Neural progenitor cell (in vitro differentiated cells): ENCODE results near the gene CTNNA3. TPM values are rescaled to one million over a fixed set of nuclear protein-coding genes. Genes with fewer than 3 reads are reported as not detected.

Source experiments
- DNase-seq: peaks from one replicate; pipeline ENCODE4 v3.0.0-alpha.2; 2016; ENCODE audit warnings: low spot score
- H2AFZ ChIP-seq: fragments of 200-600 bp; sonication (generic); replicated peaks from 2 replicates; pipeline ENCODE4 v1.6.1; 2016; ENCODE audit warnings: antibody characterized with exemption
- H3F3A ChIP-seq: fragments of 200-600 bp; sonication (generic); 2 replicates; pipeline ENCODE4 v1.6.1; 2016; ENCODE audit warnings: antibody characterized with exemption, low read depth
- H3K27ac ChIP-seq: fragments of 200-600 bp; sonication (generic); 2 replicates; pipeline ENCODE4 v1.5.1; 2016; ENCODE audit warnings: mild to moderate bottlenecking
- H3K27me3 ChIP-seq: fragments of 200-600 bp; sonication (generic); 2 replicates; pipeline ENCODE4 v1.6.1; 2016; ENCODE audit warnings: mild to moderate bottlenecking, moderate library complexity
- H3K36me3 ChIP-seq: fragments of 200-600 bp; sonication (generic); 2 replicates; pipeline ENCODE4 v1.5.1; 2016
- H3K4me1 ChIP-seq: fragments of 200-600 bp; sonication (generic); 2 replicates; pipeline ENCODE4 v1.6.1; 2016; ENCODE audit warnings: mixed run types
- H3K4me2 ChIP-seq: fragments of 200-600 bp; sonication (generic); 2 replicates; pipeline ENCODE4 v1.6.1; 2016
- H3K4me3 ChIP-seq: fragments of 200-600 bp; sonication (generic); 2 replicates; pipeline ENCODE4 v1.5.1; 2016
- H3K79me2 ChIP-seq: fragments of 200-600 bp; sonication (generic); 2 replicates; pipeline ENCODE4 v1.6.1; 2016; ENCODE audit warnings: low read depth
- H3K9ac ChIP-seq: fragments of 200-600 bp; sonication (generic); 2 replicates; pipeline ENCODE4 v1.6.1; 2016
- H3K9me3 ChIP-seq: fragments of 200-600 bp; sonication (generic); 2 replicates; pipeline ENCODE4 v1.5.1; 2016; ENCODE audit warnings: low read depth
- H4K20me1 ChIP-seq: fragments of 200-600 bp; sonication (generic); 2 replicates; pipeline ENCODE4 v1.6.1; 2016; ENCODE audit warnings: low read depth
- H3K27ac Mint-ChIP-seq: 3 replicates; pipeline ENCODE4 v1.8.0; 2021; ENCODE audit warnings: mixed read lengths
- H3K27me3 Mint-ChIP-seq: 2 replicates; pipeline ENCODE4 v1.8.0; 2022; ENCODE audit warnings: low read depth, mild to moderate bottlenecking, inconsistent platforms, moderate library complexity, mixed read lengths; ENCODE audit not compliant: insufficient read depth
- H3K36me3 Mint-ChIP-seq: 3 replicates; pipeline ENCODE4 v1.8.0; 2021; ENCODE audit warnings: mixed read lengths
- H3K4me1 Mint-ChIP-seq: 3 replicates; pipeline ENCODE4 v1.8.0; 2021; ENCODE audit warnings: mixed read lengths
- H3K4me3 Mint-ChIP-seq: 3 replicates; pipeline ENCODE4 v1.8.0; 2021; ENCODE audit warnings: mild to moderate bottlenecking, moderate library complexity, mixed read lengths
- H3K9me3 Mint-ChIP-seq: 3 replicates; pipeline ENCODE4 v1.8.0; 2020; ENCODE audit warnings: mixed read lengths
- EZH2 ChIP-seq: fragments of 200-600 bp; sonication (generic); IDR thresholded peaks from 2 replicates; pipeline ENCODE4 v1.6.1; 2017; ENCODE audit warnings: antibody characterized with exemption, mild to moderate bottlenecking, moderate library complexity
- EZH2phosphoT487 ChIP-seq: fragments of 200-600 bp; sonication (generic); IDR thresholded peaks from 2 replicates; pipeline ENCODE4 v1.6.1; 2017; ENCODE audit warnings: antibody characterized with exemption
- total RNA-seq: library from RNA; depleted of rRNA; stranded (reverse); fragments of >200 nt; gene quantifications from 2 replicates; pipeline ENCODE4 v1.2.3, GENCODE V29; 2015; ENCODE audit warnings: low replicate concordance
- TF ChIP-seq, protein P1 (sequence below): fragments of 200-600 bp; sonication (generic); IDR thresholded peaks from 2 replicates; pipeline ENCODE4 v1.5.1; 2017; ENCODE audit warnings: antibody characterized with exemption, mild to moderate bottlenecking

The CTNNA3 gene
- total RNA-seq, 1 donor from 2014 or later = 12.9 TPM

DNA sequence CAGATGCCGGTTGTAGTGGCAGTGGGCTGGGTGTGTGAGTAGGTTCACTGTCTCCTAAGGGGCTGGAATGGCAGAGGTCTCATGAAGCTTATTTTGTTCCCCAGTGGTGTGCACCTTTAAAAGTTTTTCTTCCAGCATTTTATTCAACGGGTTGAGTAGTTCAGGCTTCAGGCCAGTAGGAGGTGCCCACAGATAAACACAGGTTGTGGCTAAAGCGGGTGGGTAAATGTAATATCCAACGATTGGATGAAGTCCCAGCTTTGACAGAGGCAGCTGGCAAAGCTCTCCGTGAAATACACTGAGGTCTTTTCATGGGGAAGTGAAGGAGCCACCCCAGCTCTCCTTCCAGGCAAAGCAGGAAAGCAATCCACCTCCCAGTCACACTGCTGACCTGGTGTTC lies 1109.9 kb downstream of the CTNNA3 start:
- no peaks in the 10 kb centered on the region for H3K27me3 Mint-ChIP-seq

DNA sequence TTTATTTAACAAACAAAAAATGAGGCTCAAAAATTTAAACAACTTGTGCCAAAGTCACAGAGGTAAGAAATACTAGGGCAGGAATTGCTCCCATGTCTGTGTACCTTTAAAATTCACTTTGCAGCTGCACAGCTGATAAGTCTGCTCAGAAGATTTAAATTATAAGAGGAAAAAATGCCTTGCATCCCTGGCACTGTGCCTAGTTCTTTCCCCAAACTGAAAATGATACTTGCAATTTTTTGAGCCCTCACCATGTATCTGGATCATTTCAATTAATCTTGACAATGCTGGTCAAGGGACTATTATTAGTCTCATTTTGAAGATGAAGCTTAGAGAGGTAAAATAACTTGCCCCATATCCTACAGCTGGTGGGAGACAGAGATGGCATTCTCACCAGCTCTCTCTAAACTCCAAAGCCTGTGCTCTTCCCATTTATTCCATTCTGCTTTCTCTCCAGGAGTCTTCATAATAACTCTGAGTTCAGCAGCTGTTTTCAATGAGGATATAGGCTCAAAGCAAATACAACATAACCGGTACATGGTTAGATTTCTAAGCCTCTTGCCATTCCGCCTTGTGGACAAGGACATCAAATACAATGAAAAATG lies 1120.6 kb downstream of the CTNNA3 start:
- Histone ChIP-seq H3K9ac (no peak overlapping the region), H3K4me3 (no peak overlapping the region), H3K4me1 (no peaks in the 10 kb centered on the region), H3K36me3 (no peaks in the 10 kb centered on the region), H2AFZ (no peak overlapping the region), H3K79me2 (no peaks in the 10 kb centered on the region), H3K9me3 (peaks cover 4% of the 10 kb centered on the region), H3F3A (no peaks in the 10 kb centered on the region), H3K27me3 (no peaks in the 10 kb centered on the region), H3K27ac (no peak overlapping the region), H4K20me1 (no peaks in the 10 kb centered on the region), H3K4me2 (no peak overlapping the region)
- Mint-ChIP-seq H3K27ac (no peak overlapping the region), H3K36me3 (no peaks in the 10 kb centered on the region), H3K4me3 (no peak overlapping the region), H3K4me1 (no peaks in the 10 kb centered on the region), H3K9me3 (no peaks in the 10 kb centered on the region), H3K27me3 (no peaks in the 10 kb centered on the region)
- DNase-seq = no peak
- no peak for TF ChIP-seq EZH2phosphoT487
- TF ChIP-seq, protein P1, sequence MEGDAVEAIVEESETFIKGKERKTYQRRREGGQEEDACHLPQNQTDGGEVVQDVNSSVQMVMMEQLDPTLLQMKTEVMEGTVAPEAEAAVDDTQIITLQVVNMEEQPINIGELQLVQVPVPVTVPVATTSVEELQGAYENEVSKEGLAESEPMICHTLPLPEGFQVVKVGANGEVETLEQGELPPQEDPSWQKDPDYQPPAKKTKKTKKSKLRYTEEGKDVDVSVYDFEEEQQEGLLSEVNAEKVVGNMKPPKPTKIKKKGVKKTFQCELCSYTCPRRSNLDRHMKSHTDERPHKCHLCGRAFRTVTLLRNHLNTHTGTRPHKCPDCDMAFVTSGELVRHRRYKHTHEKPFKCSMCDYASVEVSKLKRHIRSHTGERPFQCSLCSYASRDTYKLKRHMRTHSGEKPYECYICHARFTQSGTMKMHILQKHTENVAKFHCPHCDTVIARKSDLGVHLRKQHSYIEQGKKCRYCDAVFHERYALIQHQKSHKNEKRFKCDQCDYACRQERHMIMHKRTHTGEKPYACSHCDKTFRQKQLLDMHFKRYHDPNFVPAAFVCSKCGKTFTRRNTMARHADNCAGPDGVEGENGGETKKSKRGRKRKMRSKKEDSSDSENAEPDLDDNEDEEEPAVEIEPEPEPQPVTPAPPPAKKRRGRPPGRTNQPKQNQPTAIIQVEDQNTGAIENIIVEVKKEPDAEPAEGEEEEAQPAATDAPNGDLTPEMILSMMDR = no peak

More for the DNA sequence above, 1109.9 kb downstream of the CTNNA3 start:
- no peaks in the 10 kb centered on the region for H4K20me1 ChIP-seq
- Mint-ChIP-seq H3K27ac (no peak overlapping the region), H3K36me3 (no peaks in the 10 kb centered on the region), H3K4me3 (no peak overlapping the region), H3K9me3 (no peaks in the 10 kb centered on the region), H3K4me1 (no peaks in the 10 kb centered on the region)
- no peaks in the 10 kb centered on the region for H3K9me3 ChIP-seq
- TF ChIP-seq EZH2 = no peak
- TF ChIP-seq, protein P1 = peak; percentile 62
- peak; percentile 62 for DNase-seq
- H3K4me3 ChIP-seq = no peak overlapping the region
- H3K27me3 ChIP-seq = no peaks in the 10 kb centered on the region
- no peaks in the 10 kb centered on the region for H3K4me1 ChIP-seq
- no peaks in the 10 kb centered on the region for H3F3A ChIP-seq
- H3K36me3 ChIP-seq = no peaks in the 10 kb centered on the region
- H3K27ac ChIP-seq = no peak overlapping the region
- no peaks in the 10 kb centered on the region for H3K79me2 ChIP-seq
- H3K9ac ChIP-seq = no peak overlapping the region
- H2AFZ ChIP-seq = peak overlapping the region; percentile 45
- H3K4me2 ChIP-seq = no peak overlapping the region

DNA sequence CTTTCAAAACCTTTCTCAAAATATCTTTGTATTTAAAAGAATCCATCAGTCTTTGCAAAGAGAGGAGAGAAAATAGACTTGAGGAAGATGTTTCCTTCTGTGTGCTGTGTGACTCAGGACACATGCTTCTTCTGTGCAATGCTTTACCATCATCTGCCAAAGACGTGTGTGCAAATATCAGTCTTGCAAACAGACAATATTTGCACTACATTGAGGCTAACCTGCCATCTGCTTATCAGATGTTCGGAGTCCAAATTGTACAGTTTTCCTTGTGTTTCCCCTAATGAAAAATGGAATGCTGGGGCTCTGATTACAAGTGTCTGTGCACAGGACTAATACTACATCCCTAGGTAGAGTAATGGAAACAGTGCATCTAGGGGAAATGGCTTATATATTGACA lies 1123.3 kb downstream of the CTNNA3 start:
- no peaks in the 10 kb centered on the region for H3K9me3 Mint-ChIP-seq

More for the DNA sequence above, 1123.3 kb downstream of the CTNNA3 start:
- Histone ChIP-seq H2AFZ (no peak overlapping the region), H3K79me2 (no peaks in the 10 kb centered on the region), H3K4me3 (no peak overlapping the region), H3K4me2 (no peak overlapping the region), H3K9me3 (no peaks in the 10 kb centered on the region), H3K36me3 (no peaks in the 10 kb centered on the region), H3K27me3 (no peaks in the 10 kb centered on the region), H3F3A (no peaks in the 10 kb centered on the region), H3K4me1 (no peaks in the 10 kb centered on the region), H3K27ac (no peak overlapping the region), H4K20me1 (no peaks in the 10 kb centered on the region), H3K9ac (no peak overlapping the region)
- Mint-ChIP-seq H3K27ac (no peak overlapping the region), H3K36me3 (no peaks in the 10 kb centered on the region), H3K4me1 (no peaks in the 10 kb centered on the region), H3K27me3 (no peaks in the 10 kb centered on the region), H3K4me3 (no peak overlapping the region)
- TF ChIP-seq EZH2phosphoT487 = no peak
- no peak for TF ChIP-seq EZH2
- TF ChIP-seq, protein P1 = no peak
- DNase-seq = no peak
